ENCODE results near the gene STEAP3. TPM values are rescaled to one million over a fixed set of nuclear protein-coding genes. Genes with fewer than 3 reads are reported as not detected.

Gene STEAP3
- 23.6 and 33.5 TPM in 2 replicates for total RNA-seq

GRCh38 chr2:119223521-119224390, at the start of gene STEAP3:
Gene STEAP3 (plus strand): TSS chr2:119223834. CDS start chr2:119231013, 7,179 bp downstream.

Other genes starting within 250 kb of the STEAP3 start
- not detected in 2 replicates for gene C1QL2, start 65.1 kb upstream of the STEAP3 start, total RNA-seq
- 8.4 and 10.2 TPM in 2 replicates for gene C2orf76, start 143.0 kb downstream of the STEAP3 start, total RNA-seq
- 96.1 and 116 TPM in 2 replicates for gene DBI, start 143.1 kb downstream of the STEAP3 start, total RNA-seq
- 0.12 TPM in 1 of 2 replicates, not detected in the other for gene TMEM37, start 208.0 kb downstream of the STEAP3 start, total RNA-seq

Data from uterine smooth muscle cell (primary cell).